ENCODE data around the gene EFEMP2.

EFEMP2 gene

GRCh38 chr11:65844231-65844872 is 28.2 kb downstream of the EFEMP2 start:
- H3K79me2 ChIP-seq (ENCODE audit: insufficient read depth, low read depth), result no peaks in the 10 kb centered on the region
- H2AFZ ChIP-seq (ENCODE audit: low read depth), result no peak overlapping the region
- H3K9ac ChIP-seq, result no peak overlapping the region

GRCh38 chr11:65843811-65844210 is 28.8 kb downstream of the EFEMP2 start:
- Histone ChIP-seq H3K4me3 (IDR thresholded peaks at IDR 0.05; ENCODE audit: insufficient read depth, low read depth, low read length) (no peak overlapping the region), H4K20me1 (ENCODE audit: insufficient read depth) (no peaks in the 10 kb centered on the region)

More at GRCh38 chr11:65844231-65844872, 28.2 kb downstream of the EFEMP2 start:
- no peaks in the 10 kb centered on the region for H3K27me3 ChIP-seq (ENCODE audit: insufficient read depth, low read depth)
- no peak for TF ChIP-seq CTCF (conservative IDR thresholded peaks at IDR 0.05; ENCODE audit: low read depth, low read length)
- H3K4me3 ChIP-seq (IDR thresholded peaks at IDR 0.05; ENCODE audit: insufficient read depth, low read depth, low read length), result no peak overlapping the region
- no peaks in the 10 kb centered on the region for H3K4me1 ChIP-seq (ENCODE audit: low read depth, poor library complexity, severe bottlenecking)
- no peak overlapping the region for H3K4me2 ChIP-seq
- H4K20me1 ChIP-seq (ENCODE audit: insufficient read depth), result no peaks in the 10 kb centered on the region
- H3K27ac ChIP-seq, result no peak overlapping the region
- no peaks in the 10 kb centered on the region for H3K36me3 ChIP-seq (ENCODE audit: insufficient read depth)

GRCh38 chr11:65842144-65842543 is 30.5 kb downstream of the EFEMP2 start:
- H4K20me1 ChIP-seq (ENCODE audit: insufficient read depth), result no peaks in the 10 kb centered on the region
- H3K4me3 ChIP-seq (IDR thresholded peaks at IDR 0.05; ENCODE audit: insufficient read depth, low read depth, low read length), result no peak overlapping the region
- H3K4me1 ChIP-seq (ENCODE audit: low read depth, poor library complexity, severe bottlenecking), result no peaks in the 10 kb centered on the region
- no peaks in the 10 kb centered on the region for H3K27me3 ChIP-seq (ENCODE audit: insufficient read depth, low read depth)
- no peaks in the 10 kb centered on the region for H3K36me3 ChIP-seq (ENCODE audit: insufficient read depth)
- no peak overlapping the region for H3K9ac ChIP-seq
- TF ChIP-seq CTCF (conservative IDR thresholded peaks at IDR 0.05; ENCODE audit: low read depth, low read length), result no peak
- H3K4me2 ChIP-seq, result no peak overlapping the region
- no peaks in the 10 kb centered on the region for H3K79me2 ChIP-seq (ENCODE audit: insufficient read depth, low read depth)
- H2AFZ ChIP-seq (ENCODE audit: low read depth), result no peak overlapping the region
- H3K27ac ChIP-seq, result no peak overlapping the region

More at GRCh38 chr11:65843811-65844210, 28.8 kb downstream of the EFEMP2 start:
- no peak overlapping the region for H3K9ac ChIP-seq
- H3K27me3 ChIP-seq (ENCODE audit: insufficient read depth, low read depth), result no peaks in the 10 kb centered on the region
- H2AFZ ChIP-seq (ENCODE audit: low read depth), result no peak overlapping the region
- no peak overlapping the region for H3K4me2 ChIP-seq
- no peaks in the 10 kb centered on the region for H3K79me2 ChIP-seq (ENCODE audit: insufficient read depth, low read depth)
- H3K27ac ChIP-seq, result no peak overlapping the region
- no peaks in the 10 kb centered on the region for H3K4me1 ChIP-seq (ENCODE audit: low read depth, poor library complexity, severe bottlenecking)
- no peak for TF ChIP-seq CTCF (conservative IDR thresholded peaks at IDR 0.05; ENCODE audit: low read depth, low read length)
- no peaks in the 10 kb centered on the region for H3K36me3 ChIP-seq (ENCODE audit: insufficient read depth)

- Histone ChIP-seq H2AFZ (ENCODE audit: low read depth) (peak overlapping the region; percentile 87), H3K27me3 (ENCODE audit: insufficient read depth, low read depth) (peaks cover 16% of the 10 kb centered on the region), H3K4me2 (peak overlapping the region; percentile 71), H3K79me2 (ENCODE audit: insufficient read depth, low read depth) (no peaks in the 10 kb centered on the region), H3K4me1 (ENCODE audit: low read depth, poor library complexity, severe bottlenecking) (peaks cover 8% of the 10 kb centered on the region), H3K9ac (no peak overlapping the region; the same call in 1 of the 2 replicates), H3K27ac (no peak overlapping the region), H3K36me3 (ENCODE audit: insufficient read depth) (no peaks in the 10 kb centered on the region), H3K4me3 (IDR thresholded peaks at IDR 0.05; ENCODE audit: insufficient read depth, low read depth, low read length) (no peak overlapping the region), H4K20me1 (ENCODE audit: insufficient read depth) (no peaks in the 10 kb centered on the region)
- no peak for TF ChIP-seq CTCF (conservative IDR thresholded peaks at IDR 0.05; ENCODE audit: low read depth, low read length)
These were observed 38.4 kb downstream of the EFEMP2 start for GRCh38 chr11:65834202-65834601.
